Activated CD4-positive, alpha-beta memory T cell treated with anti-CD3 and anti-CD28 coated beads for 36 hours (primary cell): ENCODE measurements around the gene SMCO4. TPM values are rescaled to one million over a fixed set of nuclear protein-coding genes. Genes with fewer than 3 reads are reported as not detected.
A peak's percentile ranks its signal among the peaks of the same experiment; 100 is the strongest.
"Not testable (repeated sequence)": the region's sequence is repeated elsewhere in the genome, so short reads cannot be mapped to it uniquely, and the experiment has no call there.

ENCODE experiments used
- CTCF ChIA-PET: fragments of 350-600 bp; sonication (Branson Sonifier 250); formaldehyde crosslinking; loops from one replicate; lab custom pipeline; 2021; ENCODE audit warnings: antibody characterized with exemption, inconsistent platforms; lab: Charles Lee
- POLR2A ChIA-PET: fragments of 350-600 bp; sonication (Branson Sonifier 250); formaldehyde crosslinking; loops from one replicate; lab custom pipeline; 2021; ENCODE audit warnings: antibody characterized with exemption; lab: Charles Lee
- DNase-seq: peaks from one replicate; pipeline ENCODE4 v3.0.0-alpha.2; 2020
- H3K27ac Mint-ChIP-seq: one replicate; pipeline ENCODE4 v1.8.0; 2021; ENCODE audit warnings: mixed read lengths
- H3K27me3 Mint-ChIP-seq: one replicate; pipeline ENCODE4 v1.8.0; 2021; ENCODE audit warnings: mixed read lengths
- H3K36me3 Mint-ChIP-seq: one replicate; pipeline ENCODE4 v1.8.0; 2021; ENCODE audit warnings: mixed read lengths
- H3K4me1 Mint-ChIP-seq: one replicate; pipeline ENCODE4 v1.8.0; 2021; ENCODE audit warnings: low read depth, mixed read lengths
- H3K4me3 Mint-ChIP-seq: one replicate; pipeline ENCODE4 v1.8.0; 2021; ENCODE audit warnings: mild to moderate bottlenecking, mixed read lengths
- H3K9me3 Mint-ChIP-seq: one replicate; pipeline ENCODE4 v1.8.0; 2021; ENCODE audit warnings: mixed read lengths
- intact Hi-C: fragments of 100-400 bp; cut with micrococcal nuclease; formaldehyde crosslinking; loops from one replicate; pipeline ENCODE4 v1.15.1; 2023
- total RNA-seq, 2 experiments: library from RNA; stranded (reverse); gene quantifications; one replicate each; pipeline ENCODE4 v1.2.3, GENCODE V29; 2021

SMCO4 gene
- total RNA-seq, 2 experiments from 2014 or later: 40.9 to 41.2 TPM

DNA sequence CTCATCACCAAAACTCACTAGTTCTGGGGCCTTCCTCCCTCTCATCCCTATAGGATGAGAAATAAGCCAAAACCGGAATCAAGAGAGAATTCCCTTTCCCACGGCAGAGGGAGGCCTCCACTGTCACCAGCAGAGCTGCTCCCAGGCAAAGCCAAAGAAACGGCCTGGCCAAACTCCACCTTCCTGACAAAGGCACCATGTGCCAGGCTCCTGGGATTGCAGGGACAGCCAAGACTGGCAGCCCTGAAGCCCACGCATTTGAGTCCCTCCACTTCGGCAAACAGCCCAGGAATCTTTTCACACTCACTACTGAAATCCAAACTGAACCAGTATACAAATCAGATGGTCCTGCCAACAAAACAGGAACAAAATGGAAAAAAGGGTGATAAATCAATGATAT is 6.1 kb downstream of the SMCO4 start:
- POLR2A ChIA-PET: no interaction called here
- intact Hi-C loops: no loop called here
- Mint-ChIP-seq H3K4me1 (peaks cover 54% of the 10 kb centered on the region), H3K27ac (no peak overlapping the region), H3K27me3 (no peaks in the 10 kb centered on the region), H3K9me3 (no peaks in the 10 kb centered on the region), H3K36me3 (no peaks in the 10 kb centered on the region), H3K4me3 (no peak overlapping the region)
- CTCF ChIA-PET: no interaction called here
- DNase-seq: no peak

DNA sequence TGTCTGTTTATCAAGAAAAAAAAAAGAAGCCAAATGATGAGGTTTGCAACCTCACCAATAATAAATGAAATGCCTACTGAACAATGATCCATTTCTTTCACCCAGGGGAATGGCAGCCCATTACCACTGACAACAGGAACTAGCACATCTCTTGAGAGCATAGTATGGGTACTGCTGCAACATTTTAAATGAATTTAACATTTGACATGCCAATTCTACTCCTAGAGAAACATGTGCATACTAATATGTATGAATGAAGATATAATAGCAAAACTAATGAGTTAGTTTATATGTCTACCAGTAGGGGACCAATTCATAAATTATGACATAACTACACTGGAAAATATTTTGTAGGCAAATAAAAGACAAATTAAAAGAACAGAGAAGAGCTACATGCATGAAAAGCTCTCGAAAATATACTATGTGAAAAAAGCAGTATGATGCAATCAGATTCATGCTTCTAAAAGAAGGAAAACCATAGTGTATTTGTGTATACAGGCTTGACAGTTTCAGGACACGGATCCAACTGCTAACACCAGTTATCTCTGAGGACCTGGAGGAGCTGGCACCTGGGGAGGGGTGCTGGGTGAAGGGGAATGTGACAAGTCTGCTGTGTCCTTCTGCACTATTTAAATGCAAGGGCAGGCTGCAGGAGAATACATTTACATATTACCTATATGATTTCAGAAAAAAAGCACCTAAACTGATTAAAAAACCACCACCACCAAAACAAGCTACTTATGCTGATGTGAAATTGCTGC is 6.9 kb downstream of the SMCO4 start:
- H3K27me3 Mint-ChIP-seq: no peaks in the 10 kb centered on the region
- no peaks in the 10 kb centered on the region for H3K36me3 Mint-ChIP-seq
- DNase-seq: no peak
- no peak overlapping the region for H3K27ac Mint-ChIP-seq
- ChIA-PET CTCF (no interaction called here), POLR2A (no interaction called here)
- H3K4me1 Mint-ChIP-seq: peaks cover 54% of the 10 kb centered on the region
- no peaks in the 10 kb centered on the region for H3K9me3 Mint-ChIP-seq
- intact Hi-C loops: no loop called here
- no peak overlapping the region for H3K4me3 Mint-ChIP-seq

DNA sequence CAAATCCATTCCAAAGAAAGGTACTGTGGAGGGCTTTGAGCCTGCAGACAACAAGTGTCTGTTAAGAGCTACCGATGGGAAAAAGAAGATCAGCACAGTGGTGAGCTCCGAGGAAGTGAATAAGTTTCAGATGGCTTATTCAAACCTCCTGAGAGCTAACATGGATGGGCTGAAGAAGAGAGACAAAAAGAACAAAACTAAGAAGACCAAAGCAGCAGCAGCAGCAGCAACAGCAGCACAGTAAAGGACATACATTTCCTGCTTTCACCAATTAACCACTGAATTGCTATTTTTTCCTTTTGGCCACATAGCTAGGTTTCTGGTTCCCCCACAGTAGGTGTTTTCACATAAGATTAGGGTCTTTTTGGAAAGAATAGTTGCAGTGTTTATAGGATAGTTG is 7.6 kb downstream of the SMCO4 start:
- intact Hi-C loops, H3K9me3 Mint-ChIP-seq, H3K27ac Mint-ChIP-seq, H3K27me3 Mint-ChIP-seq, H3K36me3 Mint-ChIP-seq, POLR2A ChIA-PET, DNase-seq, H3K4me3 Mint-ChIP-seq: not testable (repeated sequence)
- CTCF ChIA-PET: interaction anchor here (0.7 to 1.2 kb wide), 2 partner anchors 71 to 213 kb away, joined by 3 read pairs; no protein-coding TSS in a partner anchor
- H3K4me1 Mint-ChIP-seq: peaks cover 55% of the 10 kb centered on the region

DNA sequence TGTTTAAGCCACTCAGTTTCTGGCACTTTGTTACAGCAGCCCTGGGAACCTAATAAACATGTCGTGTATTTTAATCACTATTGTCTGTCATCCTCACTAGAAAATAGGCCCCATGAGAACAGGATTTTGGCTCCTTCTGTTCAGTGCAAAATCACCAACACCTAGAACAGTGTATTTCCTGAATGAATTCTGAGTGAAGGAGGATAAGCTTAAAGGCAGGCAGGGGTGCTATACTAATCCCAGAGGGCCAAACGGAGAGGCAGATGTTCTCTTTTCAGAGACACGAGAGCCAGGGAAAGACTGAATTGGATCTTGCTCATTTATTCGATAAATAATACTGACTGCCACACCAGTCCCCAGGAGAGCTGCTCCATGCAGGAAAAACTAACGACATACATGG is 10.4 kb downstream of the SMCO4 start:
- H3K4me3 Mint-ChIP-seq: no peak overlapping the region
- no peaks in the 10 kb centered on the region for H3K27me3 Mint-ChIP-seq
- no peaks in the 10 kb centered on the region for H3K36me3 Mint-ChIP-seq
- intact Hi-C loops: loop anchor here (1.0 to 5.0 kb wide), 2 partner anchors 9 to 41 kb away; no protein-coding TSS in a partner anchor
- ChIA-PET CTCF (interaction anchor here (5.0 kb wide), 1 partner anchor 9 kb away, joined by 22 read pairs; the partner anchor contains the start of gene SMCO4), POLR2A (interaction anchor here (1.3 to 1.6 kb wide), 2 partner anchors 10 kb away, joined by 3 to 11 read pairs; partner anchors contain the start of gene SMCO4)
- H3K27ac Mint-ChIP-seq: peak overlapping the region; percentile 34
- no peak for DNase-seq
- H3K9me3 Mint-ChIP-seq: no peaks in the 10 kb centered on the region
- peaks cover 76% of the 10 kb centered on the region for H3K4me1 Mint-ChIP-seq

DNA sequence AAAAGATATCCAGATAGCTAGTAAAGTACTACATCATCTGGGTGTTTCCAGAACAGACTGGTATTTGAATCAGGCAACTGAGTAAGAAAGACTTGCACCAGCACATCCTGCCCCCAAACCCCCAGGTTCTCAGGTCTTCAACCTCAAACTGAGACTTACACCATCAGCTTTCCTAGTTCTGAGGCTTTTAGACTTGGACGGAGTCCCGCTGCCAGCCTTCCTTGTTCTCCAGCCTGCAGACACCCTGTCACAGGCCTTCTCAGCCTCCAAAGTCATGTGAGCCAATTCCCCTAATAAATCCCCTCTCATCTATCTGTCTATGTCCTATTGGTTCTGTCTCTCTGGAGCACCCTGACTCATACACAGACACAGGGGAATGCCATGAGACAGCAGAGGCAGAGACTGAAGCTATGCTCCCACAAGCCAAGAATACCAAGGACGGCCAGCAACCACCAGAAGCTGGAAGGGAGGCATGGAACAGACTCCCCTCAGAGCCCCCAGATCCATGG is 10.9 kb downstream of the SMCO4 start:
- Mint-ChIP-seq H3K36me3 (no peaks in the 10 kb centered on the region), H3K27me3 (no peaks in the 10 kb centered on the region), H3K27ac (peak overlapping the region; percentile 34), H3K4me3 (no peak overlapping the region), H3K4me1 (peaks cover 72% of the 10 kb centered on the region), H3K9me3 (no peaks in the 10 kb centered on the region)
- intact Hi-C loops: loop anchor here (1.0 to 5.0 kb wide), 2 partner anchors 10 to 40 kb away; no protein-coding TSS in a partner anchor
- ChIA-PET POLR2A (interaction anchor here (1.2 to 1.6 kb wide), 3 partner anchors 9 to 13 kb away, joined by 3 to 11 read pairs (median 4); partner anchors contain the start of gene SMCO4), CTCF (interaction anchor here (0.6 to 5.0 kb wide), 2 partner anchors 10 to 32 kb away, joined by 3 to 22 read pairs; partner anchors contain the start of gene SMCO4)
- DNase-seq: peak; percentile 62

DNA sequence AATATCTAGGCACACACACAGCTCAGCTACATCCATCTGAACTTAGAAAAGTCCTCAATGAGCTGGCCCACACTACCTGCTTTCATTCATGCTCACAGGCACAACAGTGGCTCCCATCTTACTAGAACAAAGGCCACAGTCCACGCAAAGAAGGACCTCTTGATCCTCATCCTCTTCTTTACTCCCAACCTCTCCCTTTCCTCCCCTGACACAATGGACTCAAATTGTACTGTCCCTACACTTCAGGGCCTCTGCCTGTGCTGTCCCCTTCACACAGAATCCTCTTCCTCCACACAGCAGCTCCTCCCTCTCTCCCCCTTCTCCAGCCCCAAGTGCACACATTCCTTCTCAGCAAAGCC is 12.7 kb downstream of the SMCO4 start:
- peak overlapping the region; percentile 52 for H3K27ac Mint-ChIP-seq

DNA sequence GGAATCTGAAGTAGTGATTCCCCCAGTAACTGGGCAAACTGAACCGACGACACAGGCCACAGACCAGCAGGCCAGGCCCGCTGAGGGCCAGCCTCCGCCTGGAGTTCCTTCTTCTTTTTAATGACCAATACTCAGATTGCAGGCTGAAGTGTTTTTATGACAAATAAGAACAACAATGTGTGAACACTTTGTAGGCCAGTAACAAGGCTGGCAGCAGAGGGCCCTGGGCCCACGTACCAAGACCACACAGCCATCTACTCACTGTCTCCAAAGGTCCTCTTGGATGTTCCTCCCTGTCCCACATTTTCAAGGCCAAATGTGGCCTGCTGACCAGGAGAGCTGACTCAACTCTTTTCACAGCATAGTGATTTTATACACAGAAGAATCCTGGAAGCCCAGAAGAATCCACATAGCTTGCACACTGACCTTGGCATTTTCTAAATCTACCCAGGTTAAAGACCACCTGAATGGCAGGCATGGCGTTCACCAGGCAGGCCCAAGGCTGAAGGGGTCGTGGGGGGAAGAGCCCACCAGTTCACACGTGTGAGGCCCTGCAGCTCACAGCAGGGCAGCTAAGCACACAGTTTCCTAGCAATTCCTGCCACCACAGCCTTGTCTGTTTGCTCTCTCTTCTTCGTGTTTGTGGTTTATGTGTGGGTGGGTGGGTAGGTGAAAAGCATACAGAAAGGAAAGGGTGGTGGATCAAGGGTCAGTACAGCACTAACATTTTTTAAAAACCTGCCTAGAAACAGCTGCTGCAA is 13.3 kb downstream of the SMCO4 start:
- Mint-ChIP-seq H3K27me3 (no peaks in the 10 kb centered on the region), H3K27ac (peak overlapping the region; percentile 52), H3K9me3 (no peaks in the 10 kb centered on the region), H3K4me3 (no peak overlapping the region), H3K4me1 (peaks cover 72% of the 10 kb centered on the region), H3K36me3 (peaks cover 2% of the 10 kb centered on the region)
- CTCF ChIA-PET: interaction anchor here (5.0 kb wide), 1 partner anchor 12 kb away, joined by 22 read pairs; the partner anchor contains the start of gene SMCO4
- POLR2A ChIA-PET: interaction anchor here (0.6 kb wide), 1 partner anchor 142 kb away, joined by 3 read pairs; no protein-coding TSS in a partner anchor
- DNase-seq: no peak
- intact Hi-C loops: loop anchor here (1.0 to 5.0 kb wide), 2 partner anchors 18 to 38 kb away; no protein-coding TSS in a partner anchor

More for the DNA sequence above, 12.7 kb downstream of the SMCO4 start:
- intact Hi-C loops: loop anchor here (1.0 to 5.0 kb wide), 2 partner anchors 18 to 38 kb away; no protein-coding TSS in a partner anchor
- ChIA-PET CTCF (interaction anchor here (5.0 kb wide), 1 partner anchor 12 kb away, joined by 22 read pairs; the partner anchor contains the start of gene SMCO4), POLR2A (interaction anchor here (0.6 kb wide), 1 partner anchor 142 kb away, joined by 3 read pairs; no protein-coding TSS in a partner anchor)
- peaks cover 2% of the 10 kb centered on the region for H3K36me3 Mint-ChIP-seq
- H3K4me3 Mint-ChIP-seq: no peak overlapping the region
- H3K9me3 Mint-ChIP-seq: no peaks in the 10 kb centered on the region
- DNase-seq: no peak
- no peaks in the 10 kb centered on the region for H3K27me3 Mint-ChIP-seq
- peaks cover 73% of the 10 kb centered on the region for H3K4me1 Mint-ChIP-seq

DNA sequence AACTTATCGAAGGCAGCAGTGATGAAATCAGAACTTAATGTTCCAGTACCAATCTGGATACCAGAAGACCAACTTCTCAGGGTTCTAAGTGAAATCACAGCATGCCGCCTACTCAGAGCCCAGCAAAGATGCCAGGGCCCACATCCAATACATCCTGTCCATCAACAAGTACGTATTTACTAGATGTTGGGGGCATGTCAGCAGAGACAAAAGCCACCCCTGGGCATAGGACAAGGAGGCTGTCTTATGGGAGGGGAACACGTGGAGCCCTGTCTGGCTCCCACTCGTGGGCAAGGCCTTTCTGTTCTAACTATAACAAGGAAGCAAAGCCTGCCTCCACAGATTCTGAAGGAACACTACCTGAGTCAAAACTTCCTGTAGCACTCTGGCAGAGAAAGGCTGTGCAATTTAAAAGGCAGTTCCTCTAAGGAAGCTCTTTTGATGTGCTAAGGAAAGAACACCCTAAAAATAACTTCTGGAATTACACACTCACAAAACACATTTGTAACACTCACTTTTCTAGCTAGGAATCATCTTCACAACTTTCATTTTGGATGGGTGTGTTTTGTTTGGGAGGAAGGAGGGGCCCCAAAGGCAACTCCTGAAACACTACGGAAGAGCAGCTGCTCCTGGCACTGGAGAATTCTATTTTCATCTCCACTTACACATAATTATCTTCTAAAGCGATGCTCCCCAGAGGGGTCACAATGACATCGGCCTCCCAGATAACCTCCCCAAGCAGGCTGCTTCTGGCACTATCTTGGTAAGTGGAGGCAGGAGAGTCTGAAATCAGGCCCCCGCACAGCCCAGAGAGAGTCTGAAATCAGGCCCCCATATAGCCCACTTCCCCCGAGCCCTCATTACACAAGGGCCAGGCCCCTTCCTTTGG is 14.2 kb downstream of the SMCO4 start:
- Mint-ChIP-seq H3K4me3 (no peak overlapping the region), H3K36me3 (peaks cover 2% of the 10 kb centered on the region), H3K27me3 (no peaks in the 10 kb centered on the region), H3K4me1 (peaks cover 80% of the 10 kb centered on the region), H3K9me3 (no peaks in the 10 kb centered on the region), H3K27ac (peak overlapping the region; percentile 13)
- intact Hi-C loops: no loop called here
- ChIA-PET POLR2A (no interaction called here), CTCF (interaction anchor here (5.0 kb wide), 1 partner anchor 13 kb away, joined by 22 read pairs; the partner anchor contains the start of gene SMCO4)
- no peak for DNase-seq

DNA sequence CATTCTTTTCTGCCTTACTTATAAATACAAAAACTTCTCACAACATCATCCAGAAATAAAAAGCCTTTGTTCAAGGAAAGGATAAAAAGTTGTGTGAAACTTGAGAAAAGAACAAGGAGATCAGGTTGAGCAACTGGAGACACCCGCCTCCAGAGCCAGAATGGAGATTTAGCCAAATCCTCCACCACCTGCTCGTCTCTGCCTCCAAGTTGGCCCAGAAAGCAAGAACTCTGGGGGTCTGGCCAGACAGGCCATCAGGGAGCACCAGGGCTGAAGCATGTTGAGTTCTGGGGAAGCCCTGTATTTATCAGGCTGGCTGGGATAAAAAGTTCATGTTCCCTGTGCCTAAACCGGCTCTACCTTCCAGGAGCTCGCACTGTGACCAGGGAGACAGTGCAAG is 14.9 kb downstream of the SMCO4 start:
- no peak overlapping the region for H3K27ac Mint-ChIP-seq
- H3K9me3 Mint-ChIP-seq: no peaks in the 10 kb centered on the region
- no peak for DNase-seq
- intact Hi-C loops: no loop called here
- no peak overlapping the region for H3K4me3 Mint-ChIP-seq
- POLR2A ChIA-PET: interaction anchor here (0.6 kb wide), 1 partner anchor 19 kb away, joined by 3 read pairs; no protein-coding TSS in a partner anchor
- peaks cover 2% of the 10 kb centered on the region for H3K36me3 Mint-ChIP-seq
- H3K27me3 Mint-ChIP-seq: no peaks in the 10 kb centered on the region
- peaks cover 84% of the 10 kb centered on the region for H3K4me1 Mint-ChIP-seq
- CTCF ChIA-PET: no interaction called here

DNA sequence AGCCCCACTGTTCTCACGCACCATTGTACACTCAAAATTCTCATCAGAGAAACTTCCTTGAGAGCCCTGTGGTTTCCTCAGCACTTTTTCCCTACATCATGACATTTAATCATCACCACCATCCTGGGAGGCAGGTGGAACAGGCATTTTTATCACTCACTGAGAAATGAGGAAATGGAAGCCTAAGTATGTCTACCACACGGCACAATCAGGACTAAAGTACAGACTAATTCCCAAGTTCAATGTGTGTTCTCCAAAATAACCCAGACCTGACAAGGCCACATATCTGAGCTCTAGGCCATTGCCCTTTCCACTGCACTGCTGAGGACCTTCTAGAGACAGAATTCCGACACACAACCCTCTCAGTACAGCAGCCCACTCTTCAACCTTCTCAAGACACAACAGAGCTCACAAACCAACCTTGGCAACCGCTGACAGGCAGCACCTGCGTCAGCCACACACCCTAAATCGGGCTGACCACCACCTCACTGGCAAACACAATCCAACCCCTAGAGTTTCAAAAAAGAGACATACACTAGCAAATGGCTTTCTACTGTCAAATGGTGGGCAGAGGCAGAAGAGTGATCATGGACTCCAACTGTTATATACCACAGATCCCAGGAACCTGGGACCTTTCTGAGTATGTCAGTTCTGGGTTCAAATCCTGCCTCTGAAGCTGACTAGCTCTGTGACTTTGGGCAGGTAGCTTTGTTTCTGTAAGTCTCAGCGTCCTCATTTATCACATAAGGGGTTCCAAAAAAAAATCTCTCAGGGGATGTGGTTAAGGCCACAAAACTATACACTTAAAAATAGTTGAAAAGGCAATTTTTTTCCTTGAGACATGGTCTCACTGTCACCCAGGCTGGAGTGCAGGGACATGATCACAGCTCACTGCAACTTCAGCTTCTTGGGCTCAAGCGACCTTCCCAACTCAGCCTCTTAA is 16.3 kb downstream of the SMCO4 start:
- Mint-ChIP-seq H3K36me3 (peaks cover 2% of the 10 kb centered on the region), H3K4me3 (no peak overlapping the region), H3K9me3 (no peaks in the 10 kb centered on the region), H3K4me1 (peaks cover 76% of the 10 kb centered on the region), H3K27me3 (no peaks in the 10 kb centered on the region), H3K27ac (no peak overlapping the region)
- POLR2A ChIA-PET: interaction anchor here (1.2 kb wide), 1 partner anchor 15 kb away, joined by 3 read pairs; no protein-coding TSS in a partner anchor
- intact Hi-C loops: loop anchor here (1.0 kb wide), 1 partner anchor 15 kb away; no protein-coding TSS in a partner anchor
- no peak for DNase-seq
- CTCF ChIA-PET: no interaction called here
